MCF 10A (cell line): ENCODE data around the gene CILP. TPM values are rescaled to one million over a fixed set of nuclear protein-coding genes. Genes with fewer than 3 reads are reported as not detected.
"Not testable (repeated sequence)": the region's sequence is repeated elsewhere in the genome, so short reads cannot be mapped to it uniquely, and the experiment has no call there.

Experiments used
- BruUV-seq: library from RNA; stranded (reverse); fragments of 400-500 nt; replicated peaks from 2 replicates; lab custom pipeline; 2021; lab: Mats Ljungman, UMichigan
- CTCF ChIA-PET: fragments of 300-600 bp; sonication (Branson Sonifier 250); formaldehyde crosslinking; extraction: SDS; loops from one replicate; lab custom pipeline; 2021; ENCODE audit warnings: antibody characterized with exemption, inconsistent platforms; lab: Yijun Ruan, JAX
- POLR2A ChIA-PET: fragments of 300-600, 350-650 bp; sonication (Branson Sonifier 250); formaldehyde crosslinking; extraction: SDS; loops from one replicate; lab custom pipeline; 2020; ENCODE audit warnings: antibody characterized with exemption, inconsistent platforms; lab: Yijun Ruan, JAX
- DNase-seq: peaks from one replicate; pipeline ENCODE4 v3.0.0-alpha.2; 2018; ENCODE audit not compliant: unreplicated experiment
- H3K27ac Mint-ChIP-seq: one replicate; pipeline ENCODE4 v1.8.0; 2022; ENCODE audit warnings: mild to moderate bottlenecking, low read depth, mixed read lengths; ENCODE audit not compliant: unreplicated experiment
- H3K27me3 Mint-ChIP-seq: one replicate; pipeline ENCODE4 v1.8.0; 2022; ENCODE audit warnings: mixed read lengths; ENCODE audit not compliant: insufficient read depth, unreplicated experiment
- H3K36me3 Mint-ChIP-seq: one replicate; pipeline ENCODE4 v1.8.0; 2022; ENCODE audit warnings: mild to moderate bottlenecking, moderate library complexity, mixed read lengths; ENCODE audit not compliant: insufficient read depth, unreplicated experiment
- H3K4me1 Mint-ChIP-seq: one replicate; pipeline ENCODE4 v1.8.0; 2022; ENCODE audit warnings: mixed read lengths; ENCODE audit not compliant: insufficient read depth, unreplicated experiment
- H3K4me3 Mint-ChIP-seq: one replicate; pipeline ENCODE4 v1.8.0; 2022; ENCODE audit warnings: mild to moderate bottlenecking, moderate library complexity, mixed read lengths; ENCODE audit not compliant: unreplicated experiment
- H3K9me3 Mint-ChIP-seq: one replicate; pipeline ENCODE4 v1.8.0; 2022; ENCODE audit warnings: mixed read lengths; ENCODE audit not compliant: unreplicated experiment
- intact Hi-C: fragments of 100-400 bp; cut with micrococcal nuclease; formaldehyde crosslinking; loops from 2 replicates; pipeline ENCODE4 v1.14.1; 2022
- total RNA-seq: library from RNA; stranded (reverse); gene quantifications from 2 replicates; pipeline ENCODE4 v1.2.3, GENCODE V29; 2022
- TF ChIP-seq, protein P1 (sequence below): fragments of 200-600 bp; IDR thresholded peaks from one replicate; pipeline ENCODE4 v1.8.0; 2022; ENCODE audit warnings: antibody characterized with exemption, mild to moderate bottlenecking; ENCODE audit not compliant: unreplicated experiment

CILP gene
- total RNA-seq, 1 experiment from 2014 or later = not detected

GRCh38 chr15:65232520-65232919 is 21.2 kb upstream of the CILP start:
- ChIA-PET POLR2A (interaction anchor here (0.7 kb wide), 1 partner anchor 13 kb away, joined by 3 read pairs; no protein-coding TSS in a partner anchor), CTCF (interaction anchor here (1.0 kb wide), 1 partner anchor 54 kb away, joined by 4 read pairs; the partner anchor contains the start of gene PARP16)
- Mint-ChIP-seq H3K27ac (no peak overlapping the region), H3K27me3 (no peaks in the 10 kb centered on the region), H3K4me3 (no peak overlapping the region), H3K4me1 (no peaks in the 10 kb centered on the region), H3K9me3 (no peaks in the 10 kb centered on the region), H3K36me3 (no peaks in the 10 kb centered on the region)
- TF ChIP-seq, protein P1, sequence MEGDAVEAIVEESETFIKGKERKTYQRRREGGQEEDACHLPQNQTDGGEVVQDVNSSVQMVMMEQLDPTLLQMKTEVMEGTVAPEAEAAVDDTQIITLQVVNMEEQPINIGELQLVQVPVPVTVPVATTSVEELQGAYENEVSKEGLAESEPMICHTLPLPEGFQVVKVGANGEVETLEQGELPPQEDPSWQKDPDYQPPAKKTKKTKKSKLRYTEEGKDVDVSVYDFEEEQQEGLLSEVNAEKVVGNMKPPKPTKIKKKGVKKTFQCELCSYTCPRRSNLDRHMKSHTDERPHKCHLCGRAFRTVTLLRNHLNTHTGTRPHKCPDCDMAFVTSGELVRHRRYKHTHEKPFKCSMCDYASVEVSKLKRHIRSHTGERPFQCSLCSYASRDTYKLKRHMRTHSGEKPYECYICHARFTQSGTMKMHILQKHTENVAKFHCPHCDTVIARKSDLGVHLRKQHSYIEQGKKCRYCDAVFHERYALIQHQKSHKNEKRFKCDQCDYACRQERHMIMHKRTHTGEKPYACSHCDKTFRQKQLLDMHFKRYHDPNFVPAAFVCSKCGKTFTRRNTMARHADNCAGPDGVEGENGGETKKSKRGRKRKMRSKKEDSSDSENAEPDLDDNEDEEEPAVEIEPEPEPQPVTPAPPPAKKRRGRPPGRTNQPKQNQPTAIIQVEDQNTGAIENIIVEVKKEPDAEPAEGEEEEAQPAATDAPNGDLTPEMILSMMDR = no peak
- intact Hi-C loops = no loop called here
- DNase-seq = no peak
- no TSS peak for BruUV-seq

- Mint-ChIP-seq H3K36me3 (no peaks in the 10 kb centered on the region), H3K27me3 (no peaks in the 10 kb centered on the region), H3K4me3 (no peak overlapping the region), H3K4me1 (no peaks in the 10 kb centered on the region), H3K27ac (no peak overlapping the region), H3K9me3 (no peaks in the 10 kb centered on the region)
- BruUV-seq = no TSS peak
- TF ChIP-seq, protein P1 = no peak
- DNase-seq = no peak
- ChIA-PET POLR2A (no interaction called here), CTCF (no interaction called here)
- intact Hi-C loops = no loop called here
These were observed 20.0 kb upstream of the CILP start for GRCh38 chr15:65231306-65231705.

- H3K4me1 Mint-ChIP-seq, POLR2A ChIA-PET, DNase-seq, H3K36me3 Mint-ChIP-seq, intact Hi-C loops, BruUV-seq, H3K27ac Mint-ChIP-seq, H3K4me3 Mint-ChIP-seq, H3K9me3 Mint-ChIP-seq, H3K27me3 Mint-ChIP-seq, CTCF ChIA-PET: not testable (repeated sequence)
These were observed 15.6 kb upstream of the CILP start for GRCh38 chr15:65226901-65227300.

DNA sequence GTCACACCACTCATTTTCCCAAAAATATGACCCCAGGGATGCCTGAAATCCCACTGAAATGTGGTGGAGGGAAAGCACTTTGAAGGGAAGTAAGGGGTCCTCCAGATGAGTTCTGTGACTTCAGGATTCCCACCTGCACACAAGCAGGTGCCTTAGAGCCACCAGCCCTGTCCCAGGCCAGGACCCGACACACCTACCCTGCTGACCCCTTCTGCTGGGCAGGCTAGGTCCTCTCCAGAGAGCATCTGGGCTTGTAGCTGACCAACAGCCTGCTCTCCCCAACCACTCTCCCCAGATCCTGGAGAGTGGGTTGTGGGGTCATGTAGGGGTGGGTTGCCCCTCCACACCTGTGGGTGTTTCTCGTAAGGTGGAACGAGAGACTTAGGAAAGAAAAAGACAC is 14.9 kb upstream of the CILP start:
- H3K4me1 Mint-ChIP-seq = no peaks in the 10 kb centered on the region
- no peak for DNase-seq
- no TSS peak for BruUV-seq
- H3K9me3 Mint-ChIP-seq = no peaks in the 10 kb centered on the region
- TF ChIP-seq, protein P1 = no peak
- CTCF ChIA-PET = no interaction called here
- no peaks in the 10 kb centered on the region for H3K27me3 Mint-ChIP-seq
- H3K36me3 Mint-ChIP-seq = no peaks in the 10 kb centered on the region
- intact Hi-C loops = no loop called here
- no peak overlapping the region for H3K4me3 Mint-ChIP-seq
- no peak overlapping the region for H3K27ac Mint-ChIP-seq
- POLR2A ChIA-PET = no interaction called here

DNA sequence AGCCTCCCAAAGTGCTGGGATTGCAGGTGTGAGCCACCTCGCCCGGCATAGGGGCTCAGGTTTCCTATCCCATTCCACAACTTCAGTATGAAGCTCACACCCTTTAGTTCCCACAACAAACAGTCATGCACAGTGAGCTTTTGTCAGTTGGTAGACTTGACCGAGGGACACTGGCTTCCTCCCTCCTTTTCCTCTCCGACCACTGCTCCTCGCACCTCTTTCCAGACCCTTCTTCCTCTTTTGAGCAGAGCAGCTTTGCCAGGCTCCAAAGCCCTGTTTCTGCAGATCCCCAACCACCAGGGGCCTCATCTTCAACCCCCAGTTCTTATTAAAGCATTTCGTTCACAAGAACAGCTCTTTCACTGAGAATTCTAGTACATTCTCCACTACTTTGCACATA is 12.7 kb upstream of the CILP start:
- no peaks in the 10 kb centered on the region for H3K4me1 Mint-ChIP-seq
- no peaks in the 10 kb centered on the region for H3K36me3 Mint-ChIP-seq
- ChIA-PET CTCF (interaction anchor here (0.8 to 1.3 kb wide), 2 partner anchors 13 to 48 kb away, joined by 3 to 4 read pairs; no protein-coding TSS in a partner anchor), POLR2A (no interaction called here)
- no peaks in the 10 kb centered on the region for H3K9me3 Mint-ChIP-seq
- no peaks in the 10 kb centered on the region for H3K27me3 Mint-ChIP-seq
- DNase-seq = no peak
- intact Hi-C loops = no loop called here
- no peak overlapping the region for H3K4me3 Mint-ChIP-seq
- TF ChIP-seq, protein P1 = no peak
- no TSS peak for BruUV-seq
- no peak overlapping the region for H3K27ac Mint-ChIP-seq
